Measurements from ENCODE around the gene CPT1B.
"Not testable (repeated sequence)": the region's sequence is repeated elsewhere in the genome, so short reads cannot be mapped to it uniquely, and the experiment has no call there.

The CPT1B gene

DNA sequence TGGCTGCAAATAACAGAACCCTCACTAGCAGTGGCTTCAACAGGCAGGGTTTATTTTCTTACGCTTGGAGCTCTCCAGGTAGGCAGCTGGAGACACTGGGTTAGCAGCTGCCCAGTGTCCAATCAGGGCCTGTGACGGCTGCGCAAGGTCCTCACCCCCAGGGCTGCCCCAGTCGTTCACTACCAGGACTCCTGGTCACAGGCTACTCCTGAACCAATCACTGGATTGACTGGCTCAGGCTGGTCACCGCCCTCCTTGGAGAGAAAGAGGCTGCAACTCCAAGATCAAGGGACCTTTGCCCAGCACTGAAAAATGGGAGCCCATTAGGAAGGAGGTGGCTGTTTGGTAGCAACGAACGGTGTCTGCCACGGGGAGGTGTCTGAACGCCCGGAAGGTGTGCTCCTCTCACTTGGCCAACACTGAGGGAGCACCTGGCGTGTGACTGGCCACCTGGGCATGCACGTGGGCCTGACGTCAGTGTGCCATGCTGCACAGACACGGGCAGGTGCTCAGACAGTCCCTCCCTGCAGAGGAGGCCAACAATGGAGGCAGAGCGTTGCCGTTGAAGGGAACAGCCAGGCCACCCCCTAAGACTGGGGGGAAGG lies 44.6 kb upstream of the CPT1B start:
- TF ChIP-seq, protein P1, sequence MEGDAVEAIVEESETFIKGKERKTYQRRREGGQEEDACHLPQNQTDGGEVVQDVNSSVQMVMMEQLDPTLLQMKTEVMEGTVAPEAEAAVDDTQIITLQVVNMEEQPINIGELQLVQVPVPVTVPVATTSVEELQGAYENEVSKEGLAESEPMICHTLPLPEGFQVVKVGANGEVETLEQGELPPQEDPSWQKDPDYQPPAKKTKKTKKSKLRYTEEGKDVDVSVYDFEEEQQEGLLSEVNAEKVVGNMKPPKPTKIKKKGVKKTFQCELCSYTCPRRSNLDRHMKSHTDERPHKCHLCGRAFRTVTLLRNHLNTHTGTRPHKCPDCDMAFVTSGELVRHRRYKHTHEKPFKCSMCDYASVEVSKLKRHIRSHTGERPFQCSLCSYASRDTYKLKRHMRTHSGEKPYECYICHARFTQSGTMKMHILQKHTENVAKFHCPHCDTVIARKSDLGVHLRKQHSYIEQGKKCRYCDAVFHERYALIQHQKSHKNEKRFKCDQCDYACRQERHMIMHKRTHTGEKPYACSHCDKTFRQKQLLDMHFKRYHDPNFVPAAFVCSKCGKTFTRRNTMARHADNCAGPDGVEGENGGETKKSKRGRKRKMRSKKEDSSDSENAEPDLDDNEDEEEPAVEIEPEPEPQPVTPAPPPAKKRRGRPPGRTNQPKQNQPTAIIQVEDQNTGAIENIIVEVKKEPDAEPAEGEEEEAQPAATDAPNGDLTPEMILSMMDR (conservative IDR thresholded peaks at IDR 0.05; ENCODE audit: low read depth, low read length): no peak
- H3K4me3 ChIP-seq (ENCODE audit: low read depth, low read length): no peak overlapping the region
- DNase-seq (ENCODE audit: low read depth): no peak

DNA sequence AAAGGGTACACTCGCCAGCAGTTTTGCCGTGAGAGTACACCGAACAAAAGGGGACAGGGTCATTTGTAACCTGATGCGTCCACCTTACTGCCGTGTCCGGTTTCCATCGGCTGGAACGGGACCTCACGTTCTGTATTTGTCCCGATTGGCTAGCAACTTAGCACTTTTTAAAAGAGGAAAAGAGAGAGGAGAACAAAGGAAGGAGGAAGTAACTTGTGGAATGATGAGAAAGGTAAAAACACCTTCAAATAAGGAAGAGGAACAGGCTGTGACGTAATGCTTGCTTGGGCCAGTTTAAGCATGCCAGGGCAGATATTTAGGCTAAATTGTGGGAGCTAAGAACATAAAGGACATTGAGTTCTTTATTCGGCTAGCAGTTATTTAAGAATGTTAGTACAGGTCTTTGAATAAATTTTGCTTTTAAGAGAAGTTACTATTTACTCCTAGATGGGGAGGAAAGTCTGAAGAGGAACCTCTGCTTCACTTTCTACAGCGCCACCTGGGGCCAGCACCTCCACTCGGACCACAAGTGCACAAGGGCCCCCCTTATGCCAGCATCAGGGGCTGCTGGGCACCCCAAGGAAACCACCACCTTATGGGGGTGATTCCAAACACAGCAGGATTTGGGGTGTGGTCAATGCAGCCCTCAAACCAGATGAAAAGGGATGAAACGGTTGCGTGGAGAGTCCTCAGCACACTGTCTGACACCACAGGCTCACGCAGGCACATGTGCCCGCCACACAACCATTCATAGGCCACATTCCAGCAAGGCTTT lies 43.9 kb upstream of the CPT1B start:
- no peak overlapping the region for H3K4me3 ChIP-seq (ENCODE audit: low read depth, low read length)
- no peak for DNase-seq (ENCODE audit: low read depth)
- TF ChIP-seq, protein P1 (conservative IDR thresholded peaks at IDR 0.05; ENCODE audit: low read depth, low read length): peak; percentile 33

DNA sequence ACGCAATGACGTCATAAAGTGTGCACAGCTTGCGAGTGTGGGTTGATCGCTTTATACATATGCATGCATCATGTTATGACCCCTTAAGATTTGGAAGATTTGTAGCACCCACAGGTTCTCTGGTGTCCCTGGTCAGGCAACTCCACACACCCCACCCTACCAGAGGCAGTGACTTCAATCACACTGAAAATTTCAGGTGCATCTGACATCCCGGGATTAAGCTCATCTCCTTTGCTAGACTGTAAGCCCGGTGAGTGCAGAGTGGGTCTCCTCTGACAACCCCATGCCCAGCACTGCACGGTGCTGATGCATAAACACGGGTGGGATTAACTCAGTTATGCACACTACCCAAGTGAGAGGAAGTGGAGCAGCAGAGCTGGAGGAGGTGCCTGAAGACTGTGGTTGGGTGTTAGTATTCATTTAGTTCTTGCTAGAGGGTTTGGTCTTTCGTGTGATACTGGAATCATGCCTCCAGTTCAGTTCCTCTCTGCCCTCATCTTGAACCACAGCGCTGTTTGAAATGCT lies 43.2 kb upstream of the CPT1B start:
- TF ChIP-seq, protein P1 (conservative IDR thresholded peaks at IDR 0.05; ENCODE audit: low read depth, low read length): no peak
- no peak overlapping the region for H3K4me3 ChIP-seq (ENCODE audit: low read depth, low read length)
- DNase-seq (ENCODE audit: low read depth): no peak

DNA sequence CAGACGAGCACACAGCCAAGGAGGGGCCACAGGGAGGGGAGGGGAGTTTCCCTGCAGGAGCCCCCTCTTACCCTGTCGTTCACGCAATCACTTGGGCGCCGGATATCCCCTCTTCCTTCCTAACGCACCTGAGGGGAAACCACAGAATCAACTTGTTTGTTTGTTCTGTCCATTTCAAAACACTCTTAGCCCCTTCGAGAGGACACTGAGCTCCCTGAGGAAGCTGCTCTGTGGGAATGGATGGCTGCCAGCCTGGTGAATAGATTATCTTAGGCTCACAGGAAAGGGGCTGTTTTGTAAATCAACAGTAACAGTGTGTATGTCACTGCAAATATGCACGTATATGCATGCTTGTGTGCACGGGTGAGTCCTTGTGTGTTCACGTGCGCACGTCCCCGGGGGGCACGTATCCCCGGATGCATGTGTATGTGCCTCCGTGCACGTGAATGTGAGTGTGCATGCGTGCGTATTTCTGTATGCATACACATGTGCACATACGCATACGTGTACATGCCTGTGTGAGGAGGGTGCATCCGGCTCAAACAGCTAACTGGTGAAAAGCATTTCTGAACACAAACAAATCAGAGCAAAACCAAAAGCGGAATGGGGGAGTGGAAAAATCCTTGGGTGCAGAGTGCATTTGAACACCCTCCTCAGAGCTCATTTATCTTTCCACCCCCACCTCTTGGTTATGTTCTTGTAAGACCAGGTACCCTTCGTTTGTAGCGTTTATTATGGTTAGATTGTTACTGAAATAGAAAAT lies 42.5 kb upstream of the CPT1B start:
- TF ChIP-seq, protein P1 (conservative IDR thresholded peaks at IDR 0.05; ENCODE audit: low read depth, low read length): no peak
- DNase-seq (ENCODE audit: low read depth): peak; percentile 19
- H3K4me3 ChIP-seq (ENCODE audit: low read depth, low read length): peak overlapping the region; percentile 27

DNA sequence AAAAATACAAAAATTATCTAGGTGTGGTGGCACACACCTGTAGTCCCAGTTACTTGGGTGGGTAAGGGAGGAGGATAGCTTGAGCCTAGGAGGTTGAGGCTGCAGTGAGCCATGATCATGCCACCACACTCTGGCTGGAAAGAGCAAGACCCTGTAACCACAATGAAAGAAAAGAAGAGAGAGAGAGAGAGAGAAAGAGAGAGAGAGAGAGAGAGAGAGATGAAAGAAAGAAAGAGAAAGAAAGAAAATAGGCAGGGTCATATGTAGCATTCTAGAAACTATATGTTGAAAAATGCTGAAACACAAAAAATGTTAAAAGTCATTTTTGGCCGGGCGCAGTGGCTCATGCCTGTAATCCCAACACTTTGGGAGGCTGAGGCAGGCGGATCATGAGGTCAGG lies 36.1 kb upstream of the CPT1B start:
- not testable (repeated sequence) for DNase-seq (ENCODE audit: low read depth); H3K4me3 ChIP-seq (ENCODE audit: low read depth, low read length)

DNA sequence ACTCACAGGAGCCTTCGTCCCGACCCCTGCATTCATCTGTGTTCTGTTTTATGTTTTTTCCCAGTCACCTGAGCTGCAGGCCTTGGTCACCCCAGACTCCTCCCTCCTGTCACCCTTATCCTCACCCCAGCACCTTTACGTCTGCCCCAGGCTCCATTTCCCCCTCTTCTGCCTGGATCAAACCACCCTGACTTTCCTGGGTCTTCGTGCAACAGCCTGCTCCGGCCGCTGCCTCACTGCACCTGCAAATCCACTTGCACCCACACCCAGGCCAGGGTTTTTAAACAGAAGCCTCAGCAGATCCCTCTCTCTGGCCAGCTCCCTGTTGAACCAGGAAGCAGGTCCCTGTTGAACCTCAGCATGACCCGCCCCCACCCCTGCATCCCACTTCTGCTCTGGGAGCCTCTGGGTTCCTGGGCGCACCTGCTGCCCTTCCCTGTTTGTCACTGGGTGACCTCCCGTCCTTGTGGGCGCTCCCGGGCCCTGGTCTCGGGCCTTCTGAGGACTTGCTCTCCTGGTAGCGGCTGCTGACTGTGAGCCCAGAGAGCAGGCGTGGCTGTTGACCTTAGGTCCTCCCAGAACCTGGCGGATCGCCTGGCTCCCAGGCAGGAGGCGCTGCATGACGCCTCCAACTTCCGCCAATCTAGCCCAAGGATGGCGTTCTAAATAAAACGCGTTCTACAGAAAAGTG lies 35.2 kb upstream of the CPT1B start:
- DNase-seq (ENCODE audit: low read depth): peak; percentile 22
- TF ChIP-seq, protein P1 (conservative IDR thresholded peaks at IDR 0.05; ENCODE audit: low read depth, low read length): peak; percentile 14
- H3K4me3 ChIP-seq (ENCODE audit: low read depth, low read length): no peak overlapping the region
